Amniotic stem cell (primary cell): Measurements from ENCODE around the gene SH2D7.

Source experiments
- DNase-seq: peaks from one replicate; lab custom pipeline; 2025; lab: John Stamatoyannopoulos, UW

The SH2D7 gene

DNA sequence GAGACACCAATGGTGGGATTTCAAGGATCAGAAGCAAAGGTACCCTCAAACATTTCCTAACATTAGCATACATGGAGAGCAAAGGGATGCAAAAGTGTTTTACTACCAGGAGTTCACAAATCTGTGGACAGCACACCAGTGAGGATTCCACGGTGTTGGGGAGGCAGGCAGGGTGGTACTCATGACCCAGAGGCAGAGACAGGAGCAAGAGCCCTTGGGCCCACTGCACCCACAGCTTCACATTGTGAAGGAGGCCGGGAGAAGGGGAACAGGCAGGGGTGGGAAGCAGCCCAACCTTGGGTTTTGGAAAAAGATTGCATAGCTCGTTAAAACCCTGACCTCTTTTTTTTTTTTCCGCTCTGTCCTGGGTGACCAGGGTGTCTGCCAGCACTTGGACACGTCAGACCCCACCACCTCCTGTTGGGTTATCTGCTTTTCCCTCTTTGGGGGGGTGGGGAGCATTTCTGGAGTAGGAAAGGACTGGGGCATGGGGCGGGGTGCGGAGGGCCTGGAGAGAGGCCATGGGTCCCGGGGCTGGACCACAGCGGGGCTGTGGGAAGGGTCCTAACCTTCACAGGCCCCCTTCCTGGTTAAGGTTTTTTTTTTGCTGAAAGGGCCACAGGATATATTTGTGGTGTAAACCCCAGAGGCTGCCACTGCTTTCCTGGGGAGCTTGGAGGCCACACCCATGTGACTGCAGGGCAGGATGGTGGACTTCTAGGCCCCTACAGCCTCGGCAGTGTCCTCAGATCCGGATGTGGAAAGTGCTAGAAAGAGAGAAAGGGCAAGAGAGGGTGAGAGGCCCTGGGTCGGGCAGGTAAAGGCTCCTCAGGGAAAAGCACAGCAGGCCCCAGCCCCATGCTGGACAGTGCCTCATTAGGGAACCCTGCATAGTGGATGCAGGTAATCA lies 12.5 kb downstream of the SH2D7 start:
- DNase-seq = no peak

GRCh38 chr15:78105476-78106241 lies 13.3 kb downstream of the SH2D7 start:
- no peak for DNase-seq

DNA sequence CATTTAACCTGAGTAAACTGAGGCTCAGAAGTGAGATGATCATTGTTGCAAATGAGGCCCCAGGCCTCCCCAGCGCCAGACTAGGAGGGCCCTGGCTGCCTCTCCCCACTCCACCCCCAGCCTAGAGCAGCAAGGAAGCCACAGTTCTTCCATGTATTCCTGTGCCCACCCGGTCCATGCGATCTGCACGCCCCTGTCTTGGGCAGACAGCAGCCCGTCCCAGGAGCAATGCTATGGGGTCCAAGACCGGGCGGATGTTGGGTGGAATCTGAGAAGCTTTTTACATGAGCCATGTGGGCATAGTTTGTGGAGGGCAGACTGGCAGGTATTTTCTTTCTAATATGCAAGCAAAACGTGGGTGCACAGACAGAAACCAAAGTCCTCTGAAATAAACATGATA lies 15.1 kb downstream of the SH2D7 start:
- no peak for DNase-seq

- DNase-seq = peak; percentile 78
These were observed 16.1 kb downstream of the SH2D7 start for GRCh38 chr15:78108300-78109084.

- no peak for DNase-seq
These were observed 16.8 kb downstream of the SH2D7 start for GRCh38 chr15:78109156-78109555.

GRCh38 chr15:78110096-78110495 lies 17.7 kb downstream of the SH2D7 start:
- DNase-seq = no peak

DNA sequence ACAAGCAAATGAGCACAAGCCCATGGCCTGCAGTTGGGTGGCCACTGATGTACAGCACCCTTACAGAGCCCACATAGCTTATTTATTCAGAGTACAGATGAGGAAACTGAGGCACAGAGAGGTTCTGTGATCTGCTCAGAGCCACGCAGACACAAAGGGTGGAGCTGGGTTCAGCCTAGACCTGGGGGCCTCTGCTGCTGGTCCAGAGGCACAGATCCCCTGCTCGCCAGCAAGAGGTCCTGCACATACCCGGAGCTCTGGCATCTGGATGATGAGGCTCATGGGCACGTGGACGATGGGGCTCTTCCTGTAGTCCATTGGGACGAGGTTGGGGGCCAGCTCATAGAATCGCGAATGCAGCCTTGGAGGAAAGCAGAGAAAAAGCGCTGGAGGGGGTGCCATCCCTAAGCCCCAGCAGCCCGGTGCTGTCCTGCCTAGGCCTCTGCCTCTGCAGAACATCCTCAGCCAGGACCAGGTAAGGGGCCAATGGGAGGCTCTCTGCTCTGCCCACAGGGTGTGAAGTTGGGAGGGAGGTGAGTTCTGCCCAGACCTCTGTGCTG lies 18.6 kb downstream of the SH2D7 start:
- DNase-seq = no peak

DNA sequence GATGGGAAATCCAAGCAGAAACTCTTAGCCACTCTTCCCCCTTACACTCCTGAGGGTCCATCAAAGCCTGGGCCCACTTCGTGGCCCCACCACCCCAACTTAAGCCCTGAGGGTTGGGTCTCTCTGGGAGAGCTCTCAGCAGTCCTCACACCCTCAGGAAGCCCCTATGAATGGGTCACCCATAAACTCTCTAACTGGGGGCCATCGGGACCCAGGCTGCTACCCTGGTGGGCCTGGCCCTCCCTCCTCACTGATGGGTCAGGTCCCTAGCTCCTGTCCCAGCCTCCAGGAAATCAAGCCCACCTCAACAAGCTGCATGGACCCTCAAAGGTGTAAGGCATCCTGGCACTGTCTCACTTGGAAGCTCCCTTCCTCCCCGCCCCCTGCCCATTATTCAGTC lies 19.4 kb downstream of the SH2D7 start:
- no peak for DNase-seq

- DNase-seq = no peak
These were observed 20.2 kb downstream of the SH2D7 start for GRCh38 chr15:78112551-78112950.

DNA sequence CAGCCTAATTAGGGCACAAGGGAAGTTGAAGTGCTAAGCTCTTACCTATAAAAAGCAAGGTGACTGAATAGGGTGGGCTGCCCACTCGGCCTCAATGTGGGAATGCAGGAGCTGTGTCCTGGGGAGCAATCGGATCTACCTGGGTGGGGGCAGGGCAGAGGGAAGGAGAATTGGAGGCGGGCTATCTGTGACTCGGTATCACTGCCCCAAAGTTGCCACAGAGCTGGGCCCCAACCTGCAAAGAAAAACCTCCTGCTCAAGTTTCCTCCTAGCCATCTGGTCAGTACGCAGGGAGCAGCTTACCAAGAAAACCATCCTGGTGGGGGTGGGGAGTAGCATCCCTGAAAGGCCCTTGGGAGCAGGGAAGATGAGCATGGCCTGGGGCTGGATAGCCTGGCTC lies 28.2 kb downstream of the SH2D7 start:
- DNase-seq = no peak

- DNase-seq = no peak
These were observed 32.9 kb downstream of the SH2D7 start for GRCh38 chr15:78125267-78125666.

GRCh38 chr15:78127882-78128281 lies 35.5 kb downstream of the SH2D7 start:
- no peak for DNase-seq

DNA sequence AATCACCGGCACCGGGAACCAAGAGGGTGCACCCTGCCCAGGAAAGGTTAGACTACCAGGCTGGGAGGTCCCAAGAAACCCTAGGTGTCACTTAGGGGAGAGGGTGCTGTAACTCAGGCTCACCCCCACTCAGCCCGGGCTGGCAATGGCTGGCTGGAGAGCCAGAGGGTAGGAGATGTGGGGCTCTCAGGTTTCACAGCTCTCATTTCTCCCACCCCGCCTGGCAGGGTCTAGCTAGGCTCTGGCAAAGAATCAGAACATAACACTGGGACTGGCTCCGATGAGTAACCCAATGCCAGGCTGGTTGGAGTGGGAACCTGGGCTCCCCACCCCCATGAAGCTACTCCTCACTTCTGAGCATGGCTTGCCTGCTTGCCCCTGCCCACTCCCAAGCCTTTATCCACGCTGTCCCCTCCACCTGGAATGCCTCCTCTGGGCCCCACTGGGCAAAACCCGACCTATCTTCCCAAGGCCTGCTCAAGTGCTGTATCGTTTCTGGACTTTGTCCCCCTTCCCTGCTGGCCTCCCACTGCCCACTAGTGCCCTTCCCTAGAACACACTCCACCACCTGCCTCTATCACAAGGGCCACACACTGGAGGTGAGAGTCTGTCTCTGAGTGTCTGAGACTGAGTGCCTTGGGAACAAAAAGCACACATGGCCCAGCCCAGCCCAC lies 36.9 kb downstream of the SH2D7 start:
- DNase-seq = no peak

DNA sequence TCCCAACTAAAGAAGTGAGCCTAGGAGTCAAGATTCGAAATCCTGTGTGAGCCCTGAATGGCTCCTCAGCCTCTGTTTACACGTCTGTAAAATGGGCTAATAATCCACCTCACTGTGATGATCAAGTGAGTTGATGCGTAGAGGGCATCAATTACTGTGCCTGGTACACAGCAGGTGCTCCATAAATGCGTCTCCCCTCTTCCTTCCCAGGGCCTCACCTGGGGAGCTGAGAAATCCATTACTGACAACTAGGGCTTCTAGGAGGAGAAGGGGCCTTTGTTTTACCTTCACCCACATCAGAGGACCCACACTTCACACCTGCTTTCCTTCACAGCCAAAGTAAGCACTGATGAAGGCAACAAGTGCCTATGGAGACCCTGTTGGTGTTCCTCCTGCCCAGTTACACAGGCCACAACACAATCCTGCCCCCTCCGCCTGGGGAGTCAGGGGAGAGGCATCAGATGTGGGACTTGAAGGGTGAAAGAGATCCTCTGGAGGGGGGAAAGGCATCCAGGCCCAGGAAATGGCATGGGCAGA lies 37.5 kb downstream of the SH2D7 start:
- no peak for DNase-seq

DNA sequence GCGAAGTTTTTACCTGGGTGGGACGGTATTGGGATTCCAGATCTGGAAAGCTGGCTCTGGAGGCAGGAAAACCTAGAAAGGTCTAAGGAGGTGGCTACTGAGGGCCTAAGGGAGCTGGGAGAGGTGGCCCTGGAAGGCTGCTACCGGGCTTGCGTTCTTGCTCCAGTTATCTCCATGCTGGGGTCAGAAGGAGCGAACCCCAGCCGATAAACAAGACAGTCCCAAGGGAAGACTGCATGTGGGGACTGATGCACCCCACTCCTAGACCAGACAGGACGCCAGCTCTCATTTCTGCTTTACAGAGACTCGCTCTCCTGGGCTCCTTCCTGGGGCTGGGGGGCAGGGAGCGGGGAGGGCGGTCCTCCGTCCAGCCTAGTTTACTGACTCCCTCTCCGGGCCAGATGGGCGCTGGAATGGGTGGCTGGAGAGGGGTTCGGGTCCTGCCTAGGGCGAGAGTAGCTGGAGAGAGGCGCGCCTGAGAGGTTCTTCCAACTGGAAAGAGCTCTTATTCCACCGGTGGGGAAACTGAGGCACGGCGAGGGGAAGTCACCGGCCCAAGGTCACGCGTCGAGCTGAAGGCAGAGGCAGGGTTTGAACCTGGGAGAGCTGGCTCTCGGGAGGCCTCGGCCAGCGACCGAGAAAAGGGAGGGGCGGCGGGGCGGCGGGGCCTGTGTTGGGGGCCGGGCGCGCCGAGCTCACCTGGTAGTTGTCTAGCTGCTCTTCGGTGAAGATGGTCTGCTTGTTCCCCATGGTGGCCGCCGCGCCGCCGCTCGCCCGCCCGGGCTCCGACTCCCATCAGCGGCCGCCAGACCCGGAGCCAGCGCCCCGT lies 38.3 kb downstream of the SH2D7 start:
- DNase-seq = no peak

GRCh38 chr15:78131295-78132061 lies 39.1 kb downstream of the SH2D7 start, which contains the start of gene CIB2:
Gene CIB2 (minus strand): TSS chr15:78131445. CDS start chr15:78131215, 230 bp downstream.
- peak; percentile 49 for DNase-seq

- DNase-seq = no peak
These were observed 41.4 kb downstream of the SH2D7 start for GRCh38 chr15:78133801-78134200.

GRCh38 chr15:78139578-78139977 lies 47.2 kb downstream of the SH2D7 start:
- no peak for DNase-seq

DNA sequence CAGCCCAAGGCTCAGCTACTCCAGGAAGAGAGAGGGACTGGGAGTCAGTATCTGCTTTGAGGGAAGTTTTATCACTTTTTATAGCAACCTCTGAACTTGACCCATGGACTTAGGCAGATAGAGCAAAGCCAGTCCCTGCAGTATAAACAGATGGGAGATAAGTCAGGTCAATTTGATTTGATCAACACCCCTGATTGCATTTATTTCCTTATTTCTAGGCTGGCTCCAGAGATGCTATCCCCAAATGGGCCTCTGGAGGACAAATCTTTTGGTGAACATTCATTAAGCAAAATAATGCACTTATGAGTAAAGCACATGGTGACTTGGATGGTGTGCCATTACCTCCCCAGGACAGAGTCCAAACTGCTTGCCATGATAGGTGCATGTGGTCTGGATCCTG lies 47.9 kb downstream of the SH2D7 start:
- no peak for DNase-seq
